AG10803 (cell line): ENCODE measurements around the gene HSD11B1L.

Experiments used
- DNase-seq: peaks from one replicate; pipeline ENCODE4 v3.0.0; 2010; ENCODE audit warnings: low read depth
- H3K4me3 ChIP-seq: 2 replicates; pipeline ENCODE4 v1.5.1; 2011; ENCODE audit warnings: mild to moderate bottlenecking, low read length, control low read depth
- CTCF ChIP-seq: conservative IDR thresholded peaks from 2 replicates; pipeline ENCODE4 v1.5.1; 2011; ENCODE audit warnings: mild to moderate bottlenecking, low read length, control low read depth, inconsistent platforms

Gene HSD11B1L

GRCh38 chr19:5713228-5713627 lies 32.4 kb downstream of the HSD11B1L start:
- no peak overlapping the region for H3K4me3 ChIP-seq
- DNase-seq = no peak
- no peak for TF ChIP-seq CTCF

- no peak for TF ChIP-seq CTCF
- H3K4me3 ChIP-seq = no peak overlapping the region
- no peak for DNase-seq
Observed at GRCh38 chr19:5714816-5715215, 34.0 kb downstream of the HSD11B1L start.

GRCh38 chr19:5717215-5717935 lies 36.5 kb downstream of the HSD11B1L start:
- H3K4me3 ChIP-seq = peak overlapping the region; percentile 81
- DNase-seq = no peak
- TF ChIP-seq CTCF = no peak

GRCh38 chr19:5718037-5718578 lies 37.3 kb downstream of the HSD11B1L start:
- peak overlapping the region; percentile 81 for H3K4me3 ChIP-seq
- peak; percentile 55 for DNase-seq
- TF ChIP-seq CTCF = no peak

GRCh38 chr19:5718579-5719273 lies 37.9 kb downstream of the HSD11B1L start:
- no peak for TF ChIP-seq CTCF
- DNase-seq = peak; percentile 94
- peak overlapping the region; percentile 81 for H3K4me3 ChIP-seq

GRCh38 chr19:5719274-5719960 lies 38.6 kb downstream of the HSD11B1L start:
- no peak for TF ChIP-seq CTCF
- peak overlapping the region; percentile 81 for H3K4me3 ChIP-seq
- DNase-seq = peak; percentile 35
